Karpas-422 (cell line): Measurements from ENCODE around the gene SLC39A11. TPM values are rescaled to one million over a fixed set of nuclear protein-coding genes. Genes with fewer than 3 reads are reported as not detected.
A peak's percentile ranks its signal among the peaks of the same experiment; 100 is the strongest.
"Not testable (repeated sequence)": the region's sequence is repeated elsewhere in the genome, so short reads cannot be mapped to it uniquely, and the experiment has no call there.

Source experiments
- DNase-seq: peaks from one replicate; pipeline ENCODE4 v3.0.0-alpha.2; 2015
- H2AFZ ChIP-seq: fragments of 200-600 bp; sonication (generic); 2 replicates; pipeline ENCODE4 v1.6.1; 2014; ENCODE audit warnings: antibody characterized with exemption, low read length, mixed read lengths
- H3K27ac ChIP-seq: fragments of 200-600 bp; sonication (generic); 2 replicates; pipeline ENCODE4 v1.5.1; 2014; ENCODE audit warnings: mild to moderate bottlenecking, low read length, moderate library complexity
- H3K27me3 ChIP-seq: fragments of 200-600 bp; sonication (generic); 2 replicates; pipeline ENCODE4 v1.6.1; 2014; ENCODE audit warnings: low read length, mixed read lengths
- H3K36me3 ChIP-seq: fragments of 200-600 bp; sonication (generic); 2 replicates; pipeline ENCODE4 v1.6.1; 2014; ENCODE audit warnings: low read length, mixed read lengths; ENCODE audit not compliant: insufficient read depth
- H3K4me1 ChIP-seq: fragments of 200-600 bp; sonication (generic); 2 replicates; pipeline ENCODE4 v1.6.1; 2014; ENCODE audit warnings: mild to moderate bottlenecking, low read length, mixed read lengths
- H3K4me2 ChIP-seq: fragments of 200-600 bp; sonication (generic); 2 replicates; pipeline ENCODE4 v1.6.1; 2014; ENCODE audit warnings: low read length, low read depth, mild to moderate bottlenecking; ENCODE audit not compliant: poor library complexity, severe bottlenecking
- H3K4me3 ChIP-seq: fragments of 200-600 bp; sonication (generic); 2 replicates; pipeline ENCODE4 v1.5.1; 2014; ENCODE audit warnings: mild to moderate bottlenecking, antibody characterized with exemption, low read length, mixed read lengths
- H3K79me2 ChIP-seq: fragments of 200-600 bp; sonication (generic); 2 replicates; pipeline ENCODE4 v1.6.1; 2014; ENCODE audit warnings: mild to moderate bottlenecking, low read length, mixed read lengths
- H3K9ac ChIP-seq: fragments of 200-600 bp; sonication (generic); 2 replicates; pipeline ENCODE4 v1.6.0; 2014; ENCODE audit warnings: low read length
- H3K9me2 ChIP-seq: fragments of 200-600 bp; sonication (generic), shearing (Covaris generic); replicated peaks from 2 replicates; pipeline ENCODE4 v1.6.0; 2014; ENCODE audit warnings: mild to moderate bottlenecking, low read length, moderate library complexity; ENCODE audit not compliant: insufficient read depth
- H3K9me3 ChIP-seq: fragments of 300-700, 200-600 bp; sonication (generic); 2 replicates; pipeline ENCODE4 v1.6.1; 2014; ENCODE audit warnings: low read length, mixed read lengths
- H4K20me1 ChIP-seq: fragments of 200-600 bp; sonication (generic); 2 replicates; pipeline ENCODE4 v1.6.1; 2014; ENCODE audit warnings: mild to moderate bottlenecking, antibody characterized with exemption, low read length, low read depth; ENCODE audit not compliant: insufficient read depth
- total RNA-seq: library from RNA; depleted of rRNA; stranded (reverse); fragments of >200 nt; shearing (Covaris generic); gene quantifications from 2 replicates; pipeline ENCODE4 v1.2.3, GENCODE V29; 2014; ENCODE audit warnings: low replicate concordance

The SLC39A11 gene
- total RNA-seq, 1 experiment from 2014 or later: 49.6 TPM

- H3K36me3 ChIP-seq: no peaks in the 10 kb centered on the region
- no peaks in the 10 kb centered on the region for H3K27me3 ChIP-seq
- no peaks in the 10 kb centered on the region for H3K9me3 ChIP-seq
- no peaks in the 10 kb centered on the region for H4K20me1 ChIP-seq
- H3K4me3 ChIP-seq: peak overlapping the region; percentile 42; the same call in 1 of the 2 replicates
- peak; percentile 98 for DNase-seq
- no peaks in the 10 kb centered on the region for H3K79me2 ChIP-seq
- H3K9me2 ChIP-seq: no peaks in the 10 kb centered on the region
- peak overlapping the region; percentile 90 for H3K9ac ChIP-seq
- no peak overlapping the region for H2AFZ ChIP-seq
- H3K4me1 ChIP-seq: peaks cover 65% of the 10 kb centered on the region
- H3K4me2 ChIP-seq: peak overlapping the region; percentile 79
- peak overlapping the region; percentile 100 for H3K27ac ChIP-seq
Observed at GRCh38 chr17:73132085-73132492, 39.6 kb upstream of the SLC39A11 start.

- not testable (repeated sequence) for H3K27me3 ChIP-seq, H2AFZ ChIP-seq, H3K9me2 ChIP-seq, H3K79me2 ChIP-seq, DNase-seq, H3K9me3 ChIP-seq, H3K36me3 ChIP-seq, H4K20me1 ChIP-seq
- H3K4me2 ChIP-seq: peak overlapping the region; percentile 79
- peaks cover 59% of the 10 kb centered on the region for H3K4me1 ChIP-seq
- H3K27ac ChIP-seq: peak overlapping the region; percentile 100
- H3K4me3 ChIP-seq: peak overlapping the region; percentile 42; the same call in 1 of the 2 replicates
- peak overlapping the region; percentile 64 for H3K9ac ChIP-seq
Observed at GRCh38 chr17:73131439-73131838, 39.0 kb upstream of the SLC39A11 start.

GRCh38 chr17:73130977-73131376 is 38.5 kb upstream of the SLC39A11 start:
- Histone ChIP-seq H3K27me3 (no peaks in the 10 kb centered on the region), H3K4me2 (peak overlapping the region; percentile 79), H3K9ac (no peak overlapping the region; the same call in 1 of the 2 replicates), H3K27ac (peak overlapping the region; percentile 100), H3K9me3 (no peaks in the 10 kb centered on the region), H3K79me2 (no peaks in the 10 kb centered on the region), H3K4me1 (peaks cover 54% of the 10 kb centered on the region), H3K36me3 (no peaks in the 10 kb centered on the region), H3K4me3 (no peak overlapping the region), H2AFZ (no peak overlapping the region), H3K9me2 (no peaks in the 10 kb centered on the region), H4K20me1 (no peaks in the 10 kb centered on the region)
- no peak for DNase-seq

GRCh38 chr17:73128496-73128895 is 36.0 kb upstream of the SLC39A11 start:
- Histone ChIP-seq H3K79me2 (no peaks in the 10 kb centered on the region), H3K4me1 (peaks cover 32% of the 10 kb centered on the region), H3K4me3 (no peak overlapping the region), H3K36me3 (no peaks in the 10 kb centered on the region), H3K27me3 (no peaks in the 10 kb centered on the region), H3K27ac (no peak overlapping the region), H3K4me2 (no peak overlapping the region), H3K9me3 (no peaks in the 10 kb centered on the region), H3K9ac (no peak overlapping the region), H4K20me1 (no peaks in the 10 kb centered on the region), H3K9me2 (no peaks in the 10 kb centered on the region), H2AFZ (no peak overlapping the region)
- no peak for DNase-seq

- H3K9ac ChIP-seq: no peak overlapping the region
- no peaks in the 10 kb centered on the region for H3K79me2 ChIP-seq
- H3K4me2 ChIP-seq: no peak overlapping the region
- no peak overlapping the region for H3K27ac ChIP-seq
- H3K4me1 ChIP-seq: peaks cover 18% of the 10 kb centered on the region
- H2AFZ ChIP-seq: peak overlapping the region; percentile 36; the same call in 1 of the 2 replicates
- H3K4me3 ChIP-seq: no peak overlapping the region
- DNase-seq: no peak
- H3K9me2 ChIP-seq: no peaks in the 10 kb centered on the region
- no peaks in the 10 kb centered on the region for H3K36me3 ChIP-seq
- H4K20me1 ChIP-seq: no peaks in the 10 kb centered on the region
- no peaks in the 10 kb centered on the region for H3K9me3 ChIP-seq
- no peaks in the 10 kb centered on the region for H3K27me3 ChIP-seq
Observed at GRCh38 chr17:73126716-73127473, 34.4 kb upstream of the SLC39A11 start.

GRCh38 chr17:73123606-73124320 is 31.3 kb upstream of the SLC39A11 start:
- Histone ChIP-seq H3K36me3 (no peaks in the 10 kb centered on the region), H3K9ac (no peak overlapping the region), H3K4me3 (no peak overlapping the region), H4K20me1 (no peaks in the 10 kb centered on the region), H3K9me2 (no peaks in the 10 kb centered on the region), H2AFZ (no peak overlapping the region), H3K79me2 (no peaks in the 10 kb centered on the region), H3K4me1 (peaks cover 12% of the 10 kb centered on the region), H3K4me2 (no peak overlapping the region), H3K27ac (no peak overlapping the region), H3K27me3 (no peaks in the 10 kb centered on the region), H3K9me3 (no peaks in the 10 kb centered on the region)
- DNase-seq: no peak

GRCh38 chr17:73122953-73123605 is 30.6 kb upstream of the SLC39A11 start:
- no peak for DNase-seq
- no peaks in the 10 kb centered on the region for H3K9me3 ChIP-seq
- no peak overlapping the region for H3K27ac ChIP-seq
- H4K20me1 ChIP-seq: no peaks in the 10 kb centered on the region
- no peaks in the 10 kb centered on the region for H3K36me3 ChIP-seq
- H2AFZ ChIP-seq: no peak overlapping the region
- no peaks in the 10 kb centered on the region for H3K27me3 ChIP-seq
- no peak overlapping the region for H3K4me2 ChIP-seq
- no peak overlapping the region for H3K9ac ChIP-seq
- peaks cover 19% of the 10 kb centered on the region for H3K4me1 ChIP-seq
- H3K79me2 ChIP-seq: no peaks in the 10 kb centered on the region
- no peaks in the 10 kb centered on the region for H3K9me2 ChIP-seq
- H3K4me3 ChIP-seq: no peak overlapping the region

GRCh38 chr17:73121506-73121905 is 29.0 kb upstream of the SLC39A11 start:
- H3K27ac ChIP-seq: no peak overlapping the region
- no peak for DNase-seq

More at GRCh38 chr17:73121506-73121905, 29.0 kb upstream of the SLC39A11 start:
- Histone ChIP-seq H3K9me3 (no peaks in the 10 kb centered on the region), H3K9ac (no peak overlapping the region), H3K9me2 (no peaks in the 10 kb centered on the region), H3K36me3 (no peaks in the 10 kb centered on the region), H3K4me3 (no peak overlapping the region), H3K27me3 (no peaks in the 10 kb centered on the region), H4K20me1 (no peaks in the 10 kb centered on the region), H3K4me2 (no peak overlapping the region), H3K4me1 (peaks cover 29% of the 10 kb centered on the region), H2AFZ (no peak overlapping the region), H3K79me2 (no peaks in the 10 kb centered on the region)
